ENCODE measurements around the gene FGFBP2. TPM values are rescaled to one million over a fixed set of nuclear protein-coding genes. Genes with fewer than 3 reads are reported as not detected.

Gene FGFBP2
- total and polyA plus RNA-seq, 10 of the 15 experiments (the other 5 are each of a cell fraction or from before 2014, with no cell fraction given), result 0.23 TPM; not detected in 9

GRCh38 chr4:15938640-15939039, 24.3 kb downstream of the FGFBP2 start, which contains the start of gene FGFBP1 (continued):
- no peak for TF ChIP-seq EED (IDR thresholded peaks at IDR 0.05; ENCODE audit: low read depth)

- Histone ChIP-seq H3K79me2 (ENCODE audit: control insufficient read depth, insufficient read depth, low read length) (no peaks in the 10 kb centered on the region), H4K20me1 (ENCODE audit: control insufficient read depth, insufficient read depth) (no peaks in the 10 kb centered on the region), H3K27me3 (replicated peaks in 1 of 2; ENCODE audit: control insufficient read depth in 2 of 2, insufficient read depth in 2 of 2, low read length in 1 of 2) (no peaks in the 10 kb centered on the region; a peak in 1 of 4 replicates), H3K9ac (ENCODE audit: control insufficient read depth, insufficient read depth, low read length) (no peak overlapping the region), H3K9me3 (replicated peaks; ENCODE audit: control insufficient read depth, insufficient read depth, low read length) (no peaks in the 10 kb centered on the region; the same call in 2 of the 3 replicates), H3K27ac (ENCODE audit: control insufficient read depth, insufficient read depth) (no peak overlapping the region), H3K4me2 (ENCODE audit: control insufficient read depth, insufficient read depth) (no peak overlapping the region), H2AFZ (ENCODE audit: control insufficient read depth, low read depth, low read length) (no peak overlapping the region), H3K4me1 (ENCODE audit: control insufficient read depth, insufficient read depth, low read length) (no peaks in the 10 kb centered on the region), H3K4me3 (no peak overlapping the region), H3K36me3 (ENCODE audit: control insufficient read depth in 2 of 2, insufficient read depth in 2 of 2, low read length in 1 of 2) (no peaks in the 10 kb centered on the region)
- in situ Hi-C loops (cut with MboI), result no loop called here
- 40% methylated on average over 8 of the region's 8 CpGs for WGBS (ENCODE audit: insufficient coverage, insufficient replicate concordance, low lambda C conversion rate, missing lambda C conversion rate)
- FAIRE-seq (no peak), DNase-seq (ENCODE audit: low read depth, low spot score) (no peak), ATAC-seq (no peak)
- intact Hi-C loops (cut with micrococcal nuclease; ENCODE audit: unreplicated experiment), result no loop called here
- ChIA-PET RAD21 (ENCODE audit: unreplicated experiment) (interaction anchor here (1.4 to 1.7 kb wide), 2 partner anchors 55 to 133 kb away, joined by 4 to 7 read pairs; no protein-coding TSS in a partner anchor), SMC1A (ENCODE audit: uncharacterized antibody, unreplicated experiment) (interaction anchor here (3.3 kb wide), 1 partner anchor 55 kb away, joined by 14 read pairs; no protein-coding TSS in a partner anchor), CTCF (interaction anchor here (0.6 to 1.5 kb wide), 2 partner anchors 55 to 256 kb away, joined by 3 to 5 read pairs; no protein-coding TSS in a partner anchor), POLR2A (interaction anchor here (1.2 kb wide), 1 partner anchor 63 kb away, joined by 3 read pairs; no protein-coding TSS in a partner anchor)
- TF ChIP-seq RELA (IDR thresholded peaks at IDR 0.05; ENCODE audit: borderline replicate concordance, partially characterized antibody), result no peak
- TF ChIP-seq KDM1A (IDR thresholded peaks at IDR 0.05; ENCODE audit: borderline replicate concordance), result no peak
- no peak for TF ChIP-seq MEF2A (IDR thresholded peaks at IDR 0.05; ENCODE audit: insufficient read depth, low read depth, low read length)
- no peak for TF ChIP-seq TCF3 (IDR thresholded peaks at IDR 0.05; ENCODE audit: borderline replicate concordance, insufficient read depth, low read depth, low read length)
- no peak for TF ChIP-seq CHD1 (IDR thresholded peaks at IDR 0.05; ENCODE audit: low read depth, low read length)
- TF ChIP-seq FOS (IDR thresholded peaks at IDR 0.05; ENCODE audit: borderline replicate concordance, extremely low read depth, insufficient read length), result no peak
- no peak for TF ChIP-seq ZZZ3 (IDR thresholded peaks at IDR 0.05; ENCODE audit: control insufficient read depth, insufficient read length, low read depth)
- no peak for TF ChIP-seq ETV6 (conservative IDR thresholded peaks at IDR 0.05 in 1 of 2, IDR thresholded peaks at IDR 0.05 in 1 of 2; ENCODE audit: borderline replicate concordance in 1 of 2, low read depth in 1 of 2)
- TF ChIP-seq SMARCA5 (IDR thresholded peaks at IDR 0.05), result no peak
- TF ChIP-seq BRCA1 (IDR thresholded peaks at IDR 0.05; ENCODE audit: low read depth, low read length), result no peak
- no peak for TF ChIP-seq TBL1XR1 (IDR thresholded peaks at IDR 0.05; ENCODE audit: low read depth, low read length)
- TF ChIP-seq RAD51 (IDR thresholded peaks at IDR 0.05), result no peak
- TF ChIP-seq DPF2 (IDR thresholded peaks at IDR 0.05), result no peak
- no peak for TF ChIP-seq SMC3 (IDR thresholded peaks at IDR 0.05; ENCODE audit: borderline replicate concordance, low read length)
- no peak for TF ChIP-seq IRF3 (IDR thresholded peaks at IDR 0.05)
- TF ChIP-seq RELB (IDR thresholded peaks at IDR 0.05; ENCODE audit: low read depth), result no peak
- TF ChIP-seq NBN (IDR thresholded peaks at IDR 0.05), result no peak
- no peak for TF ChIP-seq USF2 (IDR thresholded peaks at IDR 0.05; ENCODE audit: borderline replicate concordance, low read depth, low read length)
- no peak for TF ChIP-seq SMAD5 (IDR thresholded peaks at IDR 0.05; ENCODE audit: low read depth)
- TF ChIP-seq BHLHE40 (IDR thresholded peaks at IDR 0.05; ENCODE audit: borderline replicate concordance in 1 of 2, low read depth in 2 of 2, low read length in 1 of 2), result no peak
- BruUV-seq (replicated peaks), result no TSS peak
These were observed 24.8 kb downstream of the FGFBP2 start for GRCh38 chr4:15938182-15938581.

Measured in GM12878 (cell line).